Activated T-cell treated with anti-CD3 and anti-CD28 coated beads for 24 hours (primary cell): Measurements from ENCODE around the gene DLX4.

Source experiments
- DNase-seq: peaks from one replicate; pipeline ENCODE4 v3.0.0-alpha.2; 2020; ENCODE audit warnings: low read depth

DLX4 gene

DNA sequence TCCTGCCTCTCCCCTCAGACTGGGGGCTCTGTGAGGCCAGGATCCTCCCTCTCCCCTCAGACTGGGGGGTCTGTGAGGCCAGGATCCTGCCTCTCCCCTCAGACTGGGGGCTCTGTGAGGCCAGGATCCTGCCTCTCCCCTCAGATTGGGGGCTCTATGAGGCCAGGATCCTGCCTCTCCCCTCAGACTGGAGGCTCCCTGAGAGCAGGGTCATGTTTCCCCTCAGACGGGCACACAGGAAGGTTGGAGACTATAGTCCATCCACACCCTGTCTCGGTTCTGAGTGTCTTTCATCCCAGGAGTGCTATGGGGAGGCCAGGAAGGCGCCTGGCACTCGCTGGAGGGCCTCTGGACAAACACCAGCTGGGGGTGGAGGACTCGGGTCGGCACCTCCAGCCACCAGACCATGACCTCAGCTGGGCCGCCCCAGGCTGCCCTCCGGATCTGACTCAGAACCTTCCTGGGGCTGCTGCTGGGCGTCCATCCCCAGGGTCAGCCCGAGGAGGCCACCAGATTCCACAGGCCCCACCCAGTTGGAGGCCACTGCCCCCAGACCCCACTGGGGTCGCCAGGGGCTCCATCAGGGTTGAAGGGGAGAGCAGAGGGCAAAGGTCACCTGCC, 21.9 kb upstream of the DLX4 start:
- no peak for DNase-seq

DNA sequence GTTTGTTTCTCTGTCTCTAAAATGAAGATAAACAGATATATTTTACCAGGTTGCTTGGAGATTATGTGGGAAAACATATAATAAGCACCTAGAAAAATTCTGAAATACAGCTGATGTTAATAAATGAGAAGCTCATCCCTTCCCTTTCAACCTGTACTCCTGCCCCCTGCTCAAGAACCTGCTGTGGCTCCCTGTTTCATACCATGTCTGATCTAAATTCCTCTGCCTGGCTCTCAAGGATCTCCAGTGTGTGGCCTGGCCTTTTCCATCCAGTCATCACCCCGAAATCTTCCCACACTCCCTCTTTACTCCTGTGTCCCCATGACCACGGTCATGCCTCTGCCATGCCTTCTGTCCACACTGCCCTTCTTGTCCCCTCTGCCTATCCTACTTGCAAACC, 19.4 kb upstream of the DLX4 start:
- no peak for DNase-seq

DNA sequence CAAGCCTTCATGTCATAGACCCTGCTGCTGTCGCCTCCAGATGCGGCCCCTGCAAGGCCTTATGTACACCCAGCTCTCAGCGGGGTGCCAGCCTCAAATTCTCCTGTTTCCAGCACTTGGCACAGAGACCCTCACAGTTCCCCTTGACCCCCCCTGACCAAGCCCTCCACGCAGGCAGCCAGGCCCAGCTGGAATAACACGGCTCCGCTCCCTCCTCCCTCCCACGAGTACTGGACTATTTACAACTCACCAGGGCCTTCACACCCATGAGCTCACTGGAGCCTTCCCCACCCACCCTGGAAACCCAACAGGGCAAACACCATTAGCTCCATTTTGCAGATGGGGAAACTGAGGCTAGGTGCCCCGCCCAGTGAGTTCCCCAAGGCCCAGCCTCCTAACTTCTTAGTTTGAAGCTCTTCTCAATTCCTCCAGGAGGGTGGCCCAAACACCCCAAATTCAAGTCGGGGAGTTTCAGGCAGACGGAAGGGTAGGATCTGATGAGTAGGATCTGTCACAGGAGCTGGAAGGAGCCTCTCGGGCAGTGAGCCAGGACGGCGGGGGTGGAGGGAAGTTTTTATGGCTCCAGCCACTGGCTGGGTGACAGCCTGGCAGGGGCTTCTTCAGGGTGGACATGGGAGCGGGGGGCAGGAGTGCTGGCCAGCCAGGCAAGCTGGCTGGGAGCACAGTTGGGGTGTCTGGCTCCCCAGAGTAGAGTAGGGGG, 17.5 kb upstream of the DLX4 start:
- no peak for DNase-seq

DNA sequence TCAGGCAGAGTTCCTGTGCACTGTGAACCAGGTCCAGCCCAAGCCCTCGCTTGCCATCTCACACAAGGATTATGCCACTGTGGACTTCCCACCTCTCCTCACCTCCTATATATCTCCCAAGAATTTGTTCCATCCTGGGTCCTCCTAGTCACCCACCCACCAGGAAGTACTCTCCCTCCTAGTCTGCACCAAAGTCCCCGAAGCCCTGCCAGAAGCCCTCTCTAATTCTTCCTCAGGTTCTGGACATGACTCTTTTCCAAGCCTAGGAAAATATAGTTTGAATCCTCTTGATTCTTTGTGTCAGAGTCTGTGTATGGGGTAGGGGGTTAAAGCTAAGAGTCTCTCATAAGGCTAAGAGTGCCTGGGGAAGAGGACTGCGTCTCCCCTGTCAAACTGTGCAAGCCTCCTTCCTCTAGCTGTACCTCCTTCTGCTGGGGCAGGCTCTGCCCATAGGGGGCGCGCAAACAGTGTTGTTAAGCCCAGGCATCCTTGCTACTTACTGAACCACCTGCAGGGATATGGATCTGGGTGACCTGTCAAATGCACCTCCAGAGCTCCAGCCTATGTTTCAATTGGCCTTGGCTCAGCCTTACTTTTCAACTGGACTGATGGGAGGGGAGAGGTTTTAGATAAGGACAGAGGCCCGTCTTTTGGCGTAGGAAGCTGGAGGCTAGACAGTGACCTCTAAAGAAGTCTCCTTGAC, 16.6 kb upstream of the DLX4 start:
- peak; percentile 72 for DNase-seq

DNA sequence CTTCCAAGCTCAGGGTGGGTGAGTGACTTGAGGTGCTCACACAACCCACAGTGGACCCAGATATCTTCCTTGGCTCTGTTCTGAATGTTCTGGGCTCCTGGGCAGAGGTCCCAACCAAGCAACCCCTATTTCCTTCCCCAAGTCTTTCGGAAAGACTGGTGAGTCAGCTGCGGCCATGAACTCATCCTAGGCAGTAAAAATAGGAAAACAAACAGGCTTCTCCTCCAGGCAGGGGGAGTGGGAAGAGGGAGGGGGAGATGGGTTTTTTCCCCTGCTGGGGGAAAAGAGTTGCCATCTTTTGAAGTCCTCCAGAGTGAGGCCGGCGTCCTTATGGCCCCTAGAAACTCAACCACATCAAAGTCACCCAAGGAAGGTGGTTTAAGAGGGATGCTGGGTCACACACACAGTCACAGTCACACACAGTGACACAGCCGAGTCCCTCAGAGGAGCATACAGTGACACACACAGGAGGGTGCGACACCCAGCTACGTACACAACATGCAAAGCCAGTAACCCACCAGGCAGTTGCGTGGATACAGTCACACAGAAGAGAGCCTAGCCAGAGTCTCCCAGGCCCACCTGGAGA, 16.0 kb upstream of the DLX4 start:
- no peak for DNase-seq

DNA sequence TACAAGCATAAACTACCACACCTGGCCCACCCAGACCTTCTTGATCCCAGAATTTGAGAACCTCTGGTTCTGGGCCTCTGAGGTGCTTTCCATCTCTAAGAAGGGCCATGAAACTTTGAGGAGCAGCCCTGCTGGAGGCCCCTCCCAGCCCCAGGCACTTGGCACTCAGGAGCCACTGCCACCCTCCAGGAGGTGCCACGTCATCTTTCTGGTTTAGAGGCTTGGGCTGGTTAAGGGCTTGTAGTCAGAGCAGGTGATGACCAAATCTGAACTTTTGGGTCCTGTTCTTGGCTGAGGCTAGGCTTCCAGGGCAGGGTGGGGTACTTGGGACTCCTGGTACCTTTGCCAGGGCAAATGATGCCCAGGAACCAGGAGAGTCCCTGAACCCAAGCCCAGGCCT, 13.8 kb upstream of the DLX4 start:
- no peak for DNase-seq

DNA sequence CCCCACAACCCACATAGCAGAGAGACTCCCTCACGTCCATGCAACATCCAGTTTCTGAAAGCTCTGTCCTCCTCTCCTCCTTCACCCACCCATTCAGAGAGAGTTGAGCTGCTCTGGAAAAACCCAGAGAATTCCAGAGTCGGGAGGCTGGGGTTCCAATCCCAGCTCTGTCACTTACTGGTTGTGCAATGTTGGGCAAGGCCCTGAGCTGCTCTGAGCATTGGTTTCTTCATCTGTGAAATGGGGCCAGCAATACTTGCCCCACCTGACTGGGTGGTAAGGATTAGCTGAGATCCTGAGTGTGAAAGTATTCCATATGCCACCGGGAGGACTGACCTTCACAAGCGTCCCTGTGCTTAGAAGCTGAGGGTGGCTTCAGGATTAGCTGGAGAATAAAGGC, 12.2 kb upstream of the DLX4 start:
- no peak for DNase-seq

DNA sequence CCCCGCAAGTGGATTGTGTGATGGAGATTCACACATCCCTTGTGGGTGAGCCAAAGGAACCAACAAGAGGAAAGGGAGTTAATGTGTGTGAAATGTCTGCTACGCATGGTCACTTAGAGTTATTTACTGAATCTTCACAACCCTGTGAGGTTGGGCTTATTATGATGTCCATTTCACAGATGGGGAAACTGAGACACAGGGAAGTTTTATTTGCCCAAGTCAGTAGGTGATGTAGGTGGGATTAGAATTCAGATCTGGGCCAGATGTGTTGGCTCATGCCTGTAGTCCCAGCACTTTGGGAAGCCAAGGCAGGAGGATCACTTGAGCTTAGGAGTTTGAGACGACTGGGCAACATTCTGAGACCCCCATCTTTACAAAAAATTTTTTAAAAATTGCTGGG, 11.6 kb upstream of the DLX4 start:
- DNase-seq = no peak

DNA sequence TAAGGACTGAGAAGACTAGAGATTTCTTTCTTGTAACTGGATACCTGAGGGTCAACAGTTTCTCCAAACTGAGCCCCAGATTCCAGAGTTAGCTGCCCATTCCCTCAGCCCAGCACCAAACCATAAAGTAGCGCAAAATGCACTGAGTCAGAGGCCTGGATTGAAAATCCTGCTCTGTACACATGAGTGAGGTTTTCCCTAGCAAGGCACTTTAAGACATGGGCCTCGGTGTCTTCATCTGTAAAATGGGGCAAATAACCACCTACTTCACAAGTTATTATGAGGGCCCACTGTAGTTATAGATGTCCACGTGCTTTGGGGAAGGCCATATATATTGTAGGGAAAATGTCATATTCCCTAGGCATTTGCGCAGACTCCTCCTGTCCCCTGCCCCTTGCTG, 10.3 kb upstream of the DLX4 start:
- no peak for DNase-seq

DNA sequence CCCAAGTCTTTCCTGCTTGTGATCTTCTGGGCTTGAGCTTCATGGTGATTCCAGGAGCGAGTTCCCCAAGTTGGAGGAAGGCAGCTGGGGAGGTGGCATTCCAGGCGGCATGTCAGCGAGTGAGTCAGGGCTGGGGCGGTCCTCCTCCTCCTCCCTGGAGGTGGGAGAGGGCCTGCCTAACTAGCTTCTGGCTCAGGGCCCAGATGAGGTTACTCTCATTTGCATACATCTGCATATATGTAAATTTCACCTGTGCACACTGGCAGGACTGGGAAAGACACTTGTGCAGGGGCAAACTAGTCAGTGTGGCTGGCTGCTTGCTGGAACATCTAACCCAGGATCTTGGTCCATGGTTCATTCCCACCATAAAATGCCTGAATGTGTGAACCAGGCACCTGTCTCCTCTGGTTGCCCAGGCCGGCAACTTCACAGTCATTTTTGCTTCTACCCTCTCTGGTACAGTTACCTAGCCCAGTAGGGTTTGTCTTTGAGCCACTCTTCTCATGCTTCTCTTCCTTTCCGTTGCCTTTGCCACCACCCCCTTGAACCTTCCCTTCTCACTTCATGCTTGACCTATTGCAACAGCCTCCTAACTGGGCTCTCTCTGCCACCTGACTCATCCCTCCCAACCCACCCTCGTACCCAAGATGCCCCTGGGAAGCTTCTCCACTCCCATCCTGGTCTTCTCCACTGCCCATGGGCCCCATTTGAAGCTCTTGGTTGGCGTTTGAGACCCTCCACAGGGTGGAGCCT, 9.6 kb upstream of the DLX4 start:
- DNase-seq = no peak

DNA sequence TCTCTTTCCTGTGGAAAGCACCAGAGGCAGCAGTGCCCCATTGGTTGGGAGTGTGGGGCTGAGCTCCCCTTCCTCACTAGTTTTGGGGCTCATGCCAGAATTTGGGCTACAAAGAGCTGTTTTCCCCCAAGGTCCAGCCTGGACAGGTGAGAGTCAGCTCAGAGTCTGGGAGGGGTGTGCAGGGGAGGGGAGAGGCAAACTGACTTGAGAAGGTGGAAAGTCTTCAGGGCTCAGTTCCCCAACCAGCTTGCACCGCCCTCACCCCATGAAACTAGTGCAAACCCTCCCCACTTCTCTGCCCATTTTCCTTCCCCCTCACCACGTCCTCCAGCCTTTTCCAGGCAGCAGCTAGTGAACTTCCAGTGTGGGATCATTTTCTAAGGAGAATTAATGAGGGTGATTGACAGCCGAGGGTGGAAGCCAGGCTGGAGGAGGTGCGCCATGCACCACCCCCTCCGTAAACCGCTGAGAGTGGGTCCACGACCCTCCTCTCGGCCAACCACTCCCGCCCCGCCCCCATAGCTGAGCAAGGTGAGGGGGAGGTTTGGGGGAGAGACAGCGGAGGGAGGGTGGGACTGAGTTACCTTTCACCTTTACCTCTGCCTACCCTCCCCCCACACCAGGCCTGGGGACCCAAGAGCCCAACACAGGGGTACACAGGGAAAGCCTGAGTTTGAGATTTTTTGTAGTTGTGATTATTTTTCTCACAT, 6.2 kb upstream of the DLX4 start:
- no peak for DNase-seq

DNA sequence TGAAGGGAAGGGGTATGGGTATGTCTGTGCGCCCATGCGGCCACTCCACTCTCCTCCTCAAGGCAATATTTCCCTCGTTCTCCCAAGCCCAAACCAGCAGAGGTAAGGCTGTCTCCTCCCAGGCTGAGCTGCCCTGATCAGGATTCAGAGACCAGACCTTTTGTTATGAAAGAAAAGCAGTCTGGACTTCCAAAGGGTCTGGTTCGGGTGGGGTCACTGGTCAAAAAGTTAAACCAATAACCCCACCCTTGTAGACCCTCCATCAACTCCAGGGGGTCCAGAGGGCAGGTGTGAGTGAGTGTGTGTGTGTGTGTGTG, 5.7 kb upstream of the DLX4 start:
- DNase-seq = no peak

DNA sequence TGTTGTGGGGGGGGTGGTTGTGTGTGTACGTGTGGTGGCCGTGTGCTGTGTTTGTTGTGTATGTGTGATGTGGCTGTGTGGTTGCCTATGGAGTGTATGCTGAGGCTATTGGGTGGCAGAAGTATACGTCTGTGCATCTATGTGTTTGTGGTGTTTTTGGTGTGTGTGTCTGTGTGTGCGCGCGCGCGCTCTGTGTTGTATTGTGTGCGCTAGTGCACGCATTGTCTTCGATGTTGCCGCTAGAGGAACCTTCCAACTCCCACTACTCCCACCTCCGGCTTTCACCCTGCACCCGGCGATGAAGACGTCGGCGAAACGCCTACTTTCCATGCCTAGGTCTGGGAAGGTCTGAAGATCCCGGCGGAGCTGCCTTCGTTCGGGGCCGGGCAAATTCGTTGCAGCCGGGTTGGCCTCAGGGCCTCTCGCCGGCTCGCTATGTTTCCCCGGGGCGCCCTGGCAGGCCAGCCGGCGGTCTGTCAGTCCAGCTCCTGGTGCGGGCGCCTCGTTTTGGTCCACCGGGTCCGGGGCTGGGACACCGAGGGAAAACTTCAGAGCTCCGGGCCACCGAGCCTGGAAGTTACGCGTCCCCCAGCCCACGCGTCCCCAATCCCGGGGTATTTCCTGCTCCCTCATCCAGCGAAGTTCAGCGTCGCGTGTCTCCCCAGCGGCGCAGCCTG, 5.2 kb upstream of the DLX4 start:
- DNase-seq = no peak

DNA sequence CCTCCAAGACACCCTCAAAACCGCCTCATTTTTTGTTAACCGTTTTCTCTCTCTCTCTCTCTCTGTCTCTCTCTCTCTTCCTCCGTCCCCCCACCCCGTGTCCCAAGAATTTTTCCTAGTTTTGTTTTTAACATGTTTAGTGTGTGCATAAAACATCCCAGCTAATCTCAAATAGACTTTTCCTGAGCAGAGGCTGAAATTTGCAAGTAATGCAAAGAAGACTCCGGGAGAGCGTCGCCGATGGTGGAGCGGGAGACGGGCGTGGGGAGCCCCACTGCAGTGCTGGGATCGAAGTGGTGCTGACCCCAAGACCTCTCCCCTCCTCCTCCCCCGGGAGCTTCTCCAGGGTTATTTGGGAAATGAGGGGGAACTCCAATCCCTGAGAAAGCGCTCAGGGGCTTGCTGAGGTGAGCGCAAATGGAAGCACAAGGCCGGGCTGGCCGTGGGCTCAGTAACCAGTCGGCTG, 4.7 kb upstream of the DLX4 start:
- no peak for DNase-seq

DNA sequence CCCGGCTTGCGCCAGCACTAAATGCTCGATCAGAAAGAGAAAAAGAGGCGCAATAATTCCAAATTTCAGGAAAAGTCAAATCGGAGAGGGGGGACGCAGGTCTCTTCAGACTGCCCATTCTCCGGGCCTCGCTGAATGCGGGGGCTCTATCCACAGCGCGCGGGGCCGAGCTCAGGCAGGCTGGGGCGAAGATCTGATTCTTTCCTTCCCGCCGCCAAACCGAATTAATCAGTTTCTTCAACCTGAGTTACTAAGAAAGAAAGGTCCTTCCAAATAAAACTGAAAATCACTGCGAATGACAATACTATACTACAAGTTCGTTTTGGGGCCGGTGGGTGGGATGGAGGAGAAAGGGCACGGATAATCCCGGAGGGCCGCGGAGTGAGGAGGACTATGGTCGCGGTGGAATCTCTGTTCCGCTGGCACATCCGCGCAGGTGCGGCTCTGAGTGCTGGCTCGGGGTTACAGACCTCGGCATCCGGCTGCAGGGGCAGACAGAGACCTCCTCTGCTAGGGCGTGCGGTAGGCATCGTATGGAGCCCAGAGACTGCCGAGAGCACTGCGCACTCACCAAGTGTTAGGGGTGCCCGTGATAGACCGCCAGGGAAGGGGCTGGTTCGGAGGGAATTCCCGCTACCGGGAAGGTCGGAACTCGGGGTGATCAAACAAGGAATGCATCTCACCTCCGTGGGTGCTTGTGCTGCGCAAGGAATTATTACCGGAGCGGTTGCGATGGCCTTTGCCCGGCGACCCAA, 4.0 kb upstream of the DLX4 start:
- peak; percentile 7 for DNase-seq

DNA sequence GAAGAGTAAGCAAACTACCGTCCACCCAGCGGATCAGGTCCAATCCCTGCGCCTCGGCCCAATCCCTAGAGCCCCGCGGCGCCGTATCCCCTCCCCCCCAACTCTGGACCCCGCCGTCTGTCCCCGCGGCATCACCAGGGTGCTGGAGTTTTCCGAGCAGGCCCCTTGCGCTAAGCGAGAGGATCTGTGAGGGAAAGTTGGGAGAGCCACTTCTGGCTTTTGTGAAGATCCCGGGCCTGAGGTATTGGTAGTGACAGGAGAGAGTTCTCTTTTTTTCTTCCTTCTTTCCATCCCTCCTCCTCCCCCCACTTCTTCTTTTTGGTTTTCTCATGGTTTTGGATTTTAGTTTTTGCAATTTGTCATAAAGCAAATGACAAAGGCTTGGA, 3.5 kb upstream of the DLX4 start:
- DNase-seq = no peak

DNA sequence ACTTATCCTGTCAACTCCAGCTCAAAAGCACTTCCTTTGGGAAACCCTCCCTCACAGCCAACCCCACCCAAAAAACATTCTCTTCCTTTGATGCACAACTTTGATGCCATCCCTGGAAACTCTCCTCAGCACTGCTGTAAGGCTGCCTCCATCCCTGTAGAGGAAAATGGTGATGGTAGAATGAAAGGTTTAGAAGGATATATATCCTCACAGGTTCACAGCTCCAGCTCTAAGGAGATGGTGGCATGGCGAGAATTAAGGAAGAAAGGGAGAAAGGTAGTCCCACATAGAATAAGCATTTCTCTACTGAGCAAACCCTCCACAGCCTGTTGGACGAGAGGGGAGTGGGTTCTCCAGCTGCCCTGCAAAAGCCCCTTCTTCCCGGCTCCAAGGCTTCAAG, 2.2 kb upstream of the DLX4 start:
- no peak for DNase-seq

DNA sequence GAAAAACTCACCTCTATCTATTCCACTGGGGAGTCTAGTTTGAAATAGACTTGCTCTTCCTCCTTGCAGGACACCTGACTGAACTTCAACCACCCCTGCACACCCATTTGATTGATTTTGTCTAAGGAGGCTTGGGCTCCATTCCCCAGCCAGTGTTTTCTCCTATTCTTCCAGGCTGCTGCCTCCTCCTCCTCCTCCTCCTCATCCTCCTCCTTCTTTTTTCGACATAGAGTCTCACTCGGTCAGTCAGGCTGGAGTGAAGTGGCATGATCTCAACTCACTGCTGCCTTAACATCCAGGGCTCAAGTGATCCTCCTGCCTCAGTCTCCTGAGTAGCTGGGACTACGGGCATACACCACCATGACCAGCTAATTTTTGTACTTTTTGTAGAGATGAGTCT, 1.8 kb upstream of the DLX4 start:
- DNase-seq = no peak

DNA sequence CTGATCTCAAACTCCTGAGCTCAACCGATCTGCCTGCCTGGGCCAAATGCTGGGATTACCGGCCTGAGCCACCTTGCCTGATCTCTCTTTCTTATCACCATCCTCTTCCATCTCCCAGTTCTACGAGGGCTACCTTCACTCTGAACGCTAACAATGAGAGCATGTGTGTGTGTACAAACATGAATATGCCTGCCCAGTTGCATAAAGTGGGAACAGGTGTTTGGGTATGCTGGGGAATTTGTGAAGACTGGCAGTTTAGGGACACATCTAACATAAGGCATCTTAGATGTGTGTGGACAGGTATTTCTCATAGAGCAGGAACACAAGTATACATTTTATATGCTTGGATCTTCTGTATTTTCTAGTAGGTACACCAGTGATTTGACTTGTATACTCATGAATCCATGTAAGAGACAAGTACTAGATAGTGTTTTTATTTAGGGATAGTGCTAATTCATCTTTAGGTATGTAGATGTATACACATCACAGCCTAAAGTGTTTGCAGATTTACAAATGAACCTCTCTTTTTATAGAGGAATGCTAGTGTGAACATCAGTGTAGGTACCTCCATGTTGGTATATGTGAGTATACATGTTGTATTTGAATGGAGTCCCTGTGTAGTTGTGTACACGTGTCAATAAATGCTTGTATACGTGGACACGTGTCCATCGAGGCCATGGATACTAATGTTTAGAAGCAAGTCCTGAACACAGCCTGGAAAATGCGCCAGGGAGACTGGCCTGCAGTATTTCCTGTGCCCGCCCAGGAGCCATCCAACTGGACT, 1.2 kb upstream of the DLX4 start:
- DNase-seq = no peak
